ENCODE data around the gene LRP1. TPM values are rescaled to one million over a fixed set of nuclear protein-coding genes. Genes with fewer than 3 reads are reported as not detected.
A peak's percentile ranks its signal among the peaks of the same experiment; 100 is the strongest.

The LRP1 gene
- total RNA-seq, 1 experiment from 2014 or later: 9.0 TPM

DNA sequence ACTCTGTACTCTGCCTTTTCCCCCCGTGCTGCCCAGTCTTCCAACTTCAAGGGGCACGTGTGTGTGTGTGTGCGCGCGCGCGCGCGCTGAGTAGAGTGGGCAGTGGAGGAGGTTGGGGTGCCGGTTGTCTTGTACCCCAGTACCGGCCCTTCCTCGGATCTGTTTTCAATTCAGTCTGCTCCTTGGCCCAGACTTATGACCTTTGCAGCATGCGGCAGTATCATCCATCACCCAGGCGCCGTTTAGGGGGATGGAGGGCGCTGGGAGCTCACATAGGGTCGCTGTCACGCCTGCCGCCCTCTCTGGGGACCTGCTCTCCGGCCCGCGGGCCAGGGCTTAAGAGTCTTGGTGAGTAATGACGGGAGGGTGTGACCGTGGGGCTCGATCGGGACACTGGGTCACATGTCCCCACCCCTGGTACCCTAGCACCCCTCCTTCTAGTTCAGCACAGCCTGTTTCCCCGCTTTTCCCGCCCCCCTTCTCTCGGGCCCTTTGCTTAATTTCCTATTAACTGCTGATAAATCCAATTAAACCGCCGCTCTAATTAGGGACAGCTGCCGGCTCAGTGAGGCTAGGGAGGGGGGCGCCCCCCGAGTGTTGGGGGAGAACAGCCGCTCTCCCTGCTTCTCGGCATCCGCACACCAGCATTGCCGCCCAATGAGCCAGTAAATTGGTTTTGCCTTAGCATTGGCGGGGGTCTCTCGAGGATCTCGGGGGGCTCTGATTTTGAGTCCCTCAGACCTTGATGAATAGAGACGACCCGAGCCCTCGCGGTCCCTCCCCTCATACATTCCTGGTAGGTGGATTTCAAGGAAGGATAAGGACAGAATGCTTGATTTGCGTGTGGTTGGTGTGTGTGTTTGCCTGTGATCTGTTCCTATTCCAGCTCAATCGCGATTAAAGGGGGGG lies 113.4 kb downstream of the LRP1 start:
- Histone ChIP-seq H3K9me3 (ENCODE audit: control insufficient read depth, insufficient read depth, low read depth, low read length) (no peaks in the 10 kb centered on the region), H3K4me3 (ENCODE audit: low read depth in 2 of 2, low read length in 2 of 2) (0 out of 4 replicates have a peak overlapping the region, but pooled peaks of 1 of the 2 experiments have one; percentile 67), H3K4me1 (ENCODE audit: control insufficient read depth, insufficient read depth, low read length) (peaks cover 21% of the 10 kb centered on the region), H3K27ac (ENCODE audit: low read length) (no peak overlapping the region), H3K36me3 (ENCODE audit: control insufficient read depth, insufficient read depth, low read length) (no peaks in the 10 kb centered on the region), H3K27me3 (ENCODE audit: control insufficient read depth, insufficient read depth, low read length) (peaks cover 2% of the 10 kb centered on the region; the same call in 1 of the 2 replicates)
- TF ChIP-seq SIN3A (IDR thresholded peaks at IDR 0.05; ENCODE audit: borderline replicate concordance, insufficient read depth, low read depth, low read length) (no peak), CTCF (IDR thresholded peaks at IDR 0.05) (no peak), POLR2AphosphoS5 (IDR thresholded peaks at IDR 0.05; ENCODE audit: low read depth, low read length) (no peak)
- TF ChIP-seq, protein P1, sequence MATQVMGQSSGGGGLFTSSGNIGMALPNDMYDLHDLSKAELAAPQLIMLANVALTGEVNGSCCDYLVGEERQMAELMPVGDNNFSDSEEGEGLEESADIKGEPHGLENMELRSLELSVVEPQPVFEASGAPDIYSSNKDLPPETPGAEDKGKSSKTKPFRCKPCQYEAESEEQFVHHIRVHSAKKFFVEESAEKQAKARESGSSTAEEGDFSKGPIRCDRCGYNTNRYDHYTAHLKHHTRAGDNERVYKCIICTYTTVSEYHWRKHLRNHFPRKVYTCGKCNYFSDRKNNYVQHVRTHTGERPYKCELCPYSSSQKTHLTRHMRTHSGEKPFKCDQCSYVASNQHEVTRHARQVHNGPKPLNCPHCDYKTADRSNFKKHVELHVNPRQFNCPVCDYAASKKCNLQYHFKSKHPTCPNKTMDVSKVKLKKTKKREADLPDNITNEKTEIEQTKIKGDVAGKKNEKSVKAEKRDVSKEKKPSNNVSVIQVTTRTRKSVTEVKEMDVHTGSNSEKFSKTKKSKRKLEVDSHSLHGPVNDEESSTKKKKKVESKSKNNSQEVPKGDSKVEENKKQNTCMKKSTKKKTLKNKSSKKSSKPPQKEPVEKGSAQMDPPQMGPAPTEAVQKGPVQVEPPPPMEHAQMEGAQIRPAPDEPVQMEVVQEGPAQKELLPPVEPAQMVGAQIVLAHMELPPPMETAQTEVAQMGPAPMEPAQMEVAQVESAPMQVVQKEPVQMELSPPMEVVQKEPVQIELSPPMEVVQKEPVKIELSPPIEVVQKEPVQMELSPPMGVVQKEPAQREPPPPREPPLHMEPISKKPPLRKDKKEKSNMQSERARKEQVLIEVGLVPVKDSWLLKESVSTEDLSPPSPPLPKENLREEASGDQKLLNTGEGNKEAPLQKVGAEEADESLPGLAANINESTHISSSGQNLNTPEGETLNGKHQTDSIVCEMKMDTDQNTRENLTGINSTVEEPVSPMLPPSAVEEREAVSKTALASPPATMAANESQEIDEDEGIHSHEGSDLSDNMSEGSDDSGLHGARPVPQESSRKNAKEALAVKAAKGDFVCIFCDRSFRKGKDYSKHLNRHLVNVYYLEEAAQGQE (IDR thresholded peaks at IDR 0.05; ENCODE audit: insufficient read depth in 1 of 2, low read depth in 2 of 2, low read length in 1 of 2): no peak
- BruUV-seq (replicated peaks): no TSS peak
- no peak for ATAC-seq
- in situ Hi-C loops (cut with HindIII; ENCODE audit: low pct_unique_long_range_greater_than_20kb, low sequenced_read_pairs): no loop called here
- POLR2A ChIA-PET: interaction anchor here (0.7 kb wide), 1 partner anchor 28 kb away, joined by 3 read pairs; no protein-coding TSS in a partner anchor
- no peak for DNase-seq (ENCODE audit: low read depth, low spot score)
- CTCF ChIA-PET: interaction anchor here (0.9 to 2.3 kb wide), 5 partner anchors 12 to 114 kb away, joined by 3 to 26 read pairs (median 3); partner anchors contain the start of gene SHMT2
- intact Hi-C loops (cut with micrococcal nuclease; ENCODE audit: unreplicated experiment): no loop called here

DNA sequence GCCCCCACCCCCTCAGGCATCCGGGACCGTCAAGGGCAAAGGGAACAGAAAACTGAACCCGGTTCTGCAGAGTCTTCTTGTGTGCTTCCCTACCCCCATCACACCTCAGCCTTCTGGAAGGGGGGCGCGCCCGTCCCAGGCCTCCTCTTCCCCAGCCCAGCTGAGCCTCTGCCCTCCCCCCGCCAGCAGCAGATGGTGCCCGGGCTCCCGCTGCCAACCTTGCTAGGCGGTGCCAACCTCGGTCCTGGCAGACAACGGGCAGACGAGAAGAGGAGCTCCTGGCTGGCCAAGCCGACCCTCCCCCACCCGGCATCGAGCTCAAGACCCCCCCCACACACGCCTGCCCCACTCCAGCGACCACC lies 114.0 kb downstream of the LRP1 start:
- H3K27me3 ChIP-seq (ENCODE audit: control insufficient read depth, insufficient read depth, low read length): peaks cover 2% of the 10 kb centered on the region; the same call in 1 of the 2 replicates
- CTCF ChIA-PET: interaction anchor here (0.8 to 2.3 kb wide), 5 partner anchors 25 to 118 kb away, joined by 3 to 26 read pairs (median 4); no protein-coding TSS in a partner anchor
- ATAC-seq (no peak), DNase-seq (ENCODE audit: low read depth, low spot score) (no peak)
- intact Hi-C loops (cut with micrococcal nuclease; ENCODE audit: unreplicated experiment) (no loop called here), in situ Hi-C loops (cut with HindIII; ENCODE audit: low pct_unique_long_range_greater_than_20kb, low sequenced_read_pairs) (no loop called here)
- H3K36me3 ChIP-seq (ENCODE audit: control insufficient read depth, insufficient read depth, low read length): no peaks in the 10 kb centered on the region
- BruUV-seq (replicated peaks): no TSS peak
- no peaks in the 10 kb centered on the region for H3K9me3 ChIP-seq (ENCODE audit: control insufficient read depth, insufficient read depth, low read depth, low read length)
- POLR2A ChIA-PET: interaction anchor here (0.7 kb wide), 1 partner anchor 29 kb away, joined by 3 read pairs; no protein-coding TSS in a partner anchor
- no peak overlapping the region for H3K27ac ChIP-seq (ENCODE audit: low read length)
- H3K4me1 ChIP-seq (ENCODE audit: control insufficient read depth, insufficient read depth, low read length): peaks cover 21% of the 10 kb centered on the region
- TF ChIP-seq POLR2AphosphoS5 (IDR thresholded peaks at IDR 0.05; ENCODE audit: low read depth, low read length) (no peak), CTCF (IDR thresholded peaks at IDR 0.05) (no peak), TCF7L2 (IDR thresholded peaks at IDR 0.05; ENCODE audit: low read depth, low read length) (no peak), SIN3A (IDR thresholded peaks at IDR 0.05; ENCODE audit: borderline replicate concordance, insufficient read depth, low read depth, low read length) (no peak)
- TF ChIP-seq, protein P1 (IDR thresholded peaks at IDR 0.05; ENCODE audit: insufficient read depth in 1 of 2, low read depth in 2 of 2, low read length in 1 of 2): no peak
- H3K4me3 ChIP-seq (ENCODE audit: low read depth in 2 of 2, low read length in 2 of 2): peak overlapping the region; percentile 32 to 56; a peak in 3 of 4 replicates
